Anterior cingulate cortex (tissue), 58 donors: ENCODE data around the gene TAS2R42.

Experiments used
- DNase-seq, 58 donors: peaks; one replicate each; lab custom pipeline; 2025; lab: John Stamatoyannopoulos, UW

Gene TAS2R42

GRCh38 chr12:11150832-11151231 lies 35.9 kb downstream of the TAS2R42 start:
- no peak for DNase-seq

- DNase-seq = no peak
Observed at GRCh38 chr12:11147420-11147819, 39.3 kb downstream of the TAS2R42 start.

GRCh38 chr12:11144297-11144696 lies 42.4 kb downstream of the TAS2R42 start:
- DNase-seq = no peak

GRCh38 chr12:11143352-11143751 lies 43.4 kb downstream of the TAS2R42 start:
- no peak for DNase-seq

GRCh38 chr12:11136075-11136474 lies 50.7 kb downstream of the TAS2R42 start:
- DNase-seq = no peak
